OCI-LY3 (cell line): ENCODE data around the gene COPG1.

ENCODE experiments used
- EZH2phosphoT487 ChIP-seq: fragments of 200-600 bp; shearing (Covaris generic); IDR thresholded peaks from 2 replicates; pipeline ENCODE4 v1.6.1; 2018; ENCODE audit warnings: antibody characterized with exemption, mixed run types, low read depth
- TF ChIP-seq, protein P1 (sequence below): fragments of 200-600, 300-600 bp; sonication (generic); IDR thresholded peaks from 2 replicates; pipeline ENCODE4 v1.5.1; 2014; ENCODE audit warnings: antibody characterized with exemption, low read length, low read depth

DNA sequence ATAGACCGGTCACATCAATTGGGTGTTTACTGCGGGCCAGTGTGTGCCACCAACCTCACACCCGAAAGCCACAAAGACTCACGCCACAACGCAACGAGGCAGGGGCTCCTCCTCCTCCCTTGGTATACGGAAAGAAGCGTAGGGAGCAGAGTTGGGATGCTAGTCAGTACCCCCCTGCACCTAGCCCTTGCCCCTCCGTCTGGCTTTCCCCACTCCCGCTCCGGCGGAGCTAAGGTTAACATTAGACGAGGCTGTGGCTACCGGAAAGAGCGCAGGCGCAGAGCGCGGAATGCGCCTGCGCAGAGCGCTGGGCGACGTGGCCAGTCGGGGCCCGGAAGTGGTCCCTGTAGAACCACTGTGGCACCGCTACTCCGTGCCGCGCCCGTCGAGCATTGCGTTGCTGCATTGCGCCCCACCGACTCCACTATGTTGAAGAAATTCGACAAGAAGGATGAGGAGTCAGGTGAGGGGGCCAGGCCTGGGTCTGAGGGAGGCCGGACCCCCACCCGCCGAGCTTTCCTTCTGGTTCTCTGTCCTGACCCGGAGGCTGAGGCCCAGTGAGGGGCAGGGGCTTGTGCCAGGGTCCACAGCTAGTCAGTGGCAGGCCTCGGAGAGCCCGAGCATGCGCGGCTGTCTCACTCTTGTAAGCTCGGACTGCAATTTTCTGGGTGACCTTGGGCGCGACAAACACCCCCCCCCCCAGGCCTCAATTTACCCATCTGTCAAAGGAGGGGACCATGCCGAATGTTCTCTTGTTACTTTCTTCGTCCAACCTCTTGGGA is at the start of gene COPG1:
- TF ChIP-seq, protein P1, sequence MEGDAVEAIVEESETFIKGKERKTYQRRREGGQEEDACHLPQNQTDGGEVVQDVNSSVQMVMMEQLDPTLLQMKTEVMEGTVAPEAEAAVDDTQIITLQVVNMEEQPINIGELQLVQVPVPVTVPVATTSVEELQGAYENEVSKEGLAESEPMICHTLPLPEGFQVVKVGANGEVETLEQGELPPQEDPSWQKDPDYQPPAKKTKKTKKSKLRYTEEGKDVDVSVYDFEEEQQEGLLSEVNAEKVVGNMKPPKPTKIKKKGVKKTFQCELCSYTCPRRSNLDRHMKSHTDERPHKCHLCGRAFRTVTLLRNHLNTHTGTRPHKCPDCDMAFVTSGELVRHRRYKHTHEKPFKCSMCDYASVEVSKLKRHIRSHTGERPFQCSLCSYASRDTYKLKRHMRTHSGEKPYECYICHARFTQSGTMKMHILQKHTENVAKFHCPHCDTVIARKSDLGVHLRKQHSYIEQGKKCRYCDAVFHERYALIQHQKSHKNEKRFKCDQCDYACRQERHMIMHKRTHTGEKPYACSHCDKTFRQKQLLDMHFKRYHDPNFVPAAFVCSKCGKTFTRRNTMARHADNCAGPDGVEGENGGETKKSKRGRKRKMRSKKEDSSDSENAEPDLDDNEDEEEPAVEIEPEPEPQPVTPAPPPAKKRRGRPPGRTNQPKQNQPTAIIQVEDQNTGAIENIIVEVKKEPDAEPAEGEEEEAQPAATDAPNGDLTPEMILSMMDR, result no peak
- no peak for TF ChIP-seq EZH2phosphoT487
